ENCODE data around the gene GLOD5. TPM values are rescaled to one million over a fixed set of nuclear protein-coding genes. Genes with fewer than 3 reads are reported as not detected.

GLOD5 gene
- total and polyA plus RNA-seq, 11 donors = not detected

DNA sequence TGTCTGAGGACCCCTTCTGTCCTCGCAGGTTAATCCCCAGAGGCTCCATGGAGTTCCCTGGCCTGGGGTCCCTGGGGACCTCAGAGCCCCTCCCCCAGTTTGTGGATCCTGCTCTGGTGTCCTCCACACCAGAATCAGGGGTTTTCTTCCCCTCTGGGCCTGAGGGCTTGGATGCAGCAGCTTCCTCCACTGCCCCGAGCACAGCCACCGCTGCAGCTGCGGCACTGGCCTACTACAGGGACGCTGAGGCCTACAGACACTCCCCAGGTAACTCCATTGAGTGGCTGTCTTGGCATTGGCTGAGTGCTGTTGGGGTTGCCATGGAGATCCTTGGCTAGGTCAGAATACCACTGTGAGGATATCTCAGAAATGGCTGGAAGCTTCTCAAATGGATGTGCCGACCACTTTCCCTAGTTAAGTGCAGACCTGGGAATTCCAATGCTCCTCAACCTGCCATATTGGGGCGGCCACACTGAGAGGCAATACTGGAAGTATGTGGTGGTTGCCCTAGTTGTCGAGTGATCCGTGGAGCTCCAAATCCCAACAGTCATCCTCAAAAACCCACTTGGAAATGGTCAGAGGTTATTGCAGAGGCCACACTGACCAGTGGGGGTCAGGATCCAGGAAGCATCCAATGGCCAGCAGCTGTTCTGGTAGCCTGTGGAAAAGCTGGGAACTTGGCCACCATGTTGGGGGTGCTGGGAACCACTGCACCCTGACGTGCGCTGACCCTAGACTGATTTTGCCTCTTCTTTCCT is 29.7 kb downstream of the GLOD5 start:
- ATAC-seq (no peak), DNase-seq (no peak)
- 71 to 87% (median 82%) methylated on average over 7 to 11 of the region's 11 CpGs for WGBS, 4 donors
- H3K4me3 ChIP-seq = no peak overlapping the region
- TF ChIP-seq POLR2A (IDR thresholded peaks at IDR 0.05) = no peak
- no peak for TF ChIP-seq CTCF (IDR thresholded peaks at IDR 0.05)
- H3K36me3 ChIP-seq = no peaks in the 10 kb centered on the region
- H3K4me1 ChIP-seq = no peaks in the 10 kb centered on the region
- peaks cover 0 to 17% (median 0%) of the 10 kb centered on the region in 9 donors for H3K27me3 ChIP-seq
- intact Hi-C loops (cut with DNase I) = loop anchor here in 1 of 10 donors (10.0 kb wide), 1 partner anchor 46 kb away; no protein-coding TSS in a partner anchor
- H3K27ac ChIP-seq = no peak overlapping the region
- no peaks in the 10 kb centered on the region for H3K9me3 ChIP-seq

- Histone ChIP-seq H3K27ac (no peak overlapping the region), H3K4me3 (no peak overlapping the region), H3K27me3 (peaks cover 0 to 12% (median 0%) of the 10 kb centered on the region in 9 donors), H3K4me1 (no peaks in the 10 kb centered on the region), H3K36me3 (no peaks in the 10 kb centered on the region), H3K9me3 (no peaks in the 10 kb centered on the region)
- TF ChIP-seq POLR2A (IDR thresholded peaks at IDR 0.05) = no peak
- no peak for TF ChIP-seq CTCF (IDR thresholded peaks at IDR 0.05)
- WGBS, 4 donors = 71 to 93% (median 81%) methylated on average over 7 of the region's 7 CpGs
- no peak for ATAC-seq
- intact Hi-C loops (cut with DNase I) = loop anchor here in 1 of 10 donors (10.0 kb wide), 1 partner anchor 47 kb away; no protein-coding TSS in a partner anchor
- DNase-seq = no peak
These were observed 30.7 kb downstream of the GLOD5 start for GRCh38 chrX:48792219-48792618.

DNA sequence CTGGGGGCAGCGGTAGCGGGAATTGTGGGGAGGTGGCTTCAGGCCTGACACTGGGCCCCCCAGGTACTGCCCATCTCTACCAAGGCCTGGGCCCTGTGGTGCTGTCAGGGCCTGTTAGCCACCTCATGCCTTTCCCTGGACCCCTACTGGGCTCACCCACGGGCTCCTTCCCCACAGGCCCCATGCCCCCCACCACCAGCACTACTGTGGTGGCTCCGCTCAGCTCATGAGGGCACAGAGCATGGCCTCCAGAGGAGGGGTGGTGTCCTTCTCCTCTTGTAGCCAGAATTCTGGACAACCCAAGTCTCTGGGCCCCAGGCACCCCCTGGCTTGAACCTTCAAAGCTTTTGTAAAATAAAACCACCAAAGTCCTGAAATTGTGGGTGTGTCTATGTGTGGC is 32.4 kb downstream of the GLOD5 start:
- 70 to 93% (median 85%) methylated on average over 2 to 4 of the region's 4 CpGs for WGBS, 4 donors
- ATAC-seq (no peak), DNase-seq (no peak)
- Histone ChIP-seq H3K27ac (no peak overlapping the region), H3K36me3 (no peaks in the 10 kb centered on the region), H3K27me3 (peaks cover 0 to 6% (median 0%) of the 10 kb centered on the region in 9 donors), H3K4me3 (no peak overlapping the region), H3K4me1 (no peaks in the 10 kb centered on the region), H3K9me3 (no peaks in the 10 kb centered on the region)
- intact Hi-C loops (cut with DNase I) = loop anchor here in 1 of 10 donors (10.0 kb wide), 1 partner anchor 49 kb away; no protein-coding TSS in a partner anchor
- TF ChIP-seq CTCF (IDR thresholded peaks at IDR 0.05) (no peak), POLR2A (IDR thresholded peaks at IDR 0.05) (no peak)

GRCh38 chrX:48794340-48794910 is 32.9 kb downstream of the GLOD5 start:
- H3K4me1 ChIP-seq = no peaks in the 10 kb centered on the region
- TF ChIP-seq CTCF (IDR thresholded peaks at IDR 0.05) = no peak
- TF ChIP-seq POLR2A (IDR thresholded peaks at IDR 0.05) = no peak
- 68 to 72% (median 70%) methylated on average over 12 of the region's 12 CpGs for WGBS, 4 donors

More at GRCh38 chrX:48794340-48794910, 32.9 kb downstream of the GLOD5 start:
- H3K27me3 ChIP-seq = peaks cover 0 to 5% (median 0%) of the 10 kb centered on the region in 9 donors
- no peak overlapping the region for H3K4me3 ChIP-seq
- intact Hi-C loops (cut with DNase I) = loop anchor here in 1 of 10 donors (10.0 kb wide), 1 partner anchor 50 kb away; no protein-coding TSS in a partner anchor
- no peak for ATAC-seq
- no peak for DNase-seq
- no peaks in the 10 kb centered on the region for H3K36me3 ChIP-seq
- H3K27ac ChIP-seq = no peak overlapping the region
- H3K9me3 ChIP-seq = no peaks in the 10 kb centered on the region
